Thymus (tissue), 11 donors: ENCODE data around the gene PRG2. TPM values are rescaled to one million over a fixed set of nuclear protein-coding genes. Genes with fewer than 3 reads are reported as not detected.
A peak's percentile ranks its signal among the peaks of the same experiment; 100 is the strongest.

Experiments used
- DNase-seq, 9 donors: peaks; one replicate each; pipeline ENCODE4 v3.0.0-alpha.2; 2013; ENCODE audit warnings: low spot score in 9 of 9, low read depth in 6 of 9, missing footprints in 1 of 9
- H3K27ac ChIP-seq, 2 donors: one replicate each; pipeline ENCODE4 v1.5.1; 2013; ENCODE audit warnings: control low read depth in 1 of 2, low read depth in 1 of 2, low read length in 1 of 2, mild to moderate bottlenecking in 1 of 2, moderate library complexity in 1 of 2
- H3K27me3 ChIP-seq, 2 donors: one replicate each; pipeline ENCODE4 v1.5.1; 2013; ENCODE audit warnings: low read length in 1 of 2; ENCODE audit not compliant: control insufficient read depth in 2 of 2, insufficient read depth in 1 of 2
- H3K36me3 ChIP-seq, 2 donors: one replicate each; pipeline ENCODE4 v1.5.1; 2013; ENCODE audit warnings: low read length in 1 of 2, mild to moderate bottlenecking in 1 of 2, moderate library complexity in 1 of 2; ENCODE audit not compliant: control insufficient read depth in 2 of 2, insufficient read depth in 2 of 2
- H3K4me1 ChIP-seq, 2 donors: one replicate each; pipeline ENCODE4 v1.5.1; 2013; ENCODE audit warnings: low read length in 2 of 2; ENCODE audit not compliant: control insufficient read depth in 2 of 2, insufficient read depth in 2 of 2
- H3K4me3 ChIP-seq, 2 donors: one replicate each; pipeline ENCODE4 v1.5.1; 2013; ENCODE audit warnings: low read length in 2 of 2, control low read depth in 1 of 2, mild to moderate bottlenecking in 1 of 2
- H3K9me3 ChIP-seq, 2 donors: one replicate each; pipeline ENCODE4 v1.5.1; 2013; ENCODE audit warnings: low read length in 1 of 2, mild to moderate bottlenecking in 1 of 2; ENCODE audit not compliant: control insufficient read depth in 2 of 2, insufficient read depth in 1 of 2
- WGBS: extraction: QIAGEN DNeasy Blood & Tissue Kit; methylation state at CpG from one replicate; pipeline ENCODE4 v1.1.7; 2013; 5-methylcytosine and 5-hydroxymethylcytosine counted together
- polyA plus RNA-seq: library from polyadenylated mRNA; stranded (reverse); fragments of 200-250 nt; gene quantifications from one replicate; pipeline ENCODE4 v1.2.3, GENCODE V29; 2013
- total RNA-seq: library from RNA; stranded (reverse); fragments of 120-200 nt; gene quantifications from one replicate; pipeline ENCODE4 v1.2.4, GENCODE V29; 2013
- donor health status: healthy.

PRG2 gene
- total and polyA plus RNA-seq, 2 donors: 14.6 to 212 TPM

GRCh38 chr11:57413681-57414080 lies 23.2 kb upstream of the PRG2 start:
- Histone ChIP-seq H3K9me3 (no peaks in the 10 kb centered on the region), H3K4me3 (no peak overlapping the region), H3K4me1 (no peaks in the 10 kb centered on the region), H3K27me3 (no peaks in the 10 kb centered on the region), H3K27ac (no peak overlapping the region), H3K36me3 (peaks cover 65 to 74% of the 10 kb centered on the region in 2 donors)
- WGBS: 98% methylated on average over 4 of the region's 4 CpGs
- DNase-seq: no peak

- no peak overlapping the region for H3K4me3 ChIP-seq
- no peak for DNase-seq
- H3K27ac ChIP-seq: no peak overlapping the region
- no peaks in the 10 kb centered on the region for H3K27me3 ChIP-seq
- peaks cover 71 to 74% of the 10 kb centered on the region in 2 donors for H3K36me3 ChIP-seq
- no peaks in the 10 kb centered on the region for H3K9me3 ChIP-seq
- no peaks in the 10 kb centered on the region for H3K4me1 ChIP-seq
These were observed 19.8 kb upstream of the PRG2 start for GRCh38 chr11:57410287-57410686.

- DNase-seq: no peak
- 98% methylated on average over 18 of the region's 18 CpGs for WGBS
- Histone ChIP-seq H3K4me1 (no peaks in the 10 kb centered on the region), H3K36me3 (peaks cover 66 to 68% of the 10 kb centered on the region in 2 donors), H3K27ac (no peak overlapping the region), H3K4me3 (no peak overlapping the region), H3K27me3 (no peaks in the 10 kb centered on the region), H3K9me3 (no peaks in the 10 kb centered on the region)
These were observed 19.1 kb upstream of the PRG2 start for GRCh38 chr11:57409321-57410100.

- Histone ChIP-seq H3K27me3 (no peaks in the 10 kb centered on the region), H3K4me1 (no peaks in the 10 kb centered on the region), H3K9me3 (no peaks in the 10 kb centered on the region), H3K36me3 (peaks cover 58 to 61% of the 10 kb centered on the region in 2 donors), H3K4me3 (no peak overlapping the region), H3K27ac (no peak overlapping the region)
- no peak for DNase-seq
- 36% methylated on average over 2 of the region's 2 CpGs for WGBS
These were observed 18.3 kb upstream of the PRG2 start for GRCh38 chr11:57408771-57409170.

GRCh38 chr11:57407941-57408475 lies 17.6 kb upstream of the PRG2 start:
- Histone ChIP-seq H3K36me3 (peaks cover 54 to 56% of the 10 kb centered on the region in 2 donors), H3K4me3 (no peak overlapping the region), H3K27me3 (no peaks in the 10 kb centered on the region), H3K27ac (no peak overlapping the region), H3K9me3 (no peaks in the 10 kb centered on the region), H3K4me1 (no peaks in the 10 kb centered on the region)
- WGBS: 97% methylated on average over 8 of the region's 8 CpGs
- DNase-seq: no peak

GRCh38 chr11:57407010-57407920 lies 16.8 kb upstream of the PRG2 start:
- Histone ChIP-seq H3K27ac (no peak overlapping the region), H3K36me3 (peaks cover 51 to 56% of the 10 kb centered on the region in 2 donors), H3K4me3 (no peak overlapping the region), H3K27me3 (no peaks in the 10 kb centered on the region), H3K4me1 (no peaks in the 10 kb centered on the region), H3K9me3 (no peaks in the 10 kb centered on the region)
- DNase-seq: no peak
- 95% methylated on average over 9 of the region's 9 CpGs for WGBS

- DNase-seq: peak in 1 of 9 donors; percentile 7
- H3K4me1 ChIP-seq: no peaks in the 10 kb centered on the region
- no peak overlapping the region for H3K4me3 ChIP-seq
- no peak overlapping the region for H3K27ac ChIP-seq
- H3K9me3 ChIP-seq: no peaks in the 10 kb centered on the region
- H3K36me3 ChIP-seq: peaks cover 51 to 52% of the 10 kb centered on the region in 2 donors
- WGBS: 47% methylated on average over 4 of the region's 4 CpGs
- no peaks in the 10 kb centered on the region for H3K27me3 ChIP-seq
These were observed 16.0 kb upstream of the PRG2 start for GRCh38 chr11:57406337-57406904.

GRCh38 chr11:57405271-57405860 lies 14.9 kb upstream of the PRG2 start:
- H3K4me3 ChIP-seq: no peak overlapping the region
- 95% methylated on average over 4 of the region's 4 CpGs for WGBS

More at GRCh38 chr11:57405271-57405860, 14.9 kb upstream of the PRG2 start:
- Histone ChIP-seq H3K27ac (no peak overlapping the region), H3K4me1 (no peaks in the 10 kb centered on the region), H3K36me3 (peaks cover 44 to 50% of the 10 kb centered on the region in 2 donors), H3K9me3 (no peaks in the 10 kb centered on the region), H3K27me3 (no peaks in the 10 kb centered on the region)
- DNase-seq: no peak
